HCT116 (cell line): Measurements from ENCODE around the gene MON2. TPM values are rescaled to one million over a fixed set of nuclear protein-coding genes. Genes with fewer than 3 reads are reported as not detected.
A peak's percentile ranks its signal among the peaks of the same experiment; 100 is the strongest.

Experiments used
- ATAC-seq: fragments of 200-7000 bp; cut with Tn5 transposase; 2 replicates; pipeline ENCODE4 v1.9.1; 2020; ENCODE audit warnings: mild to moderate bottlenecking, moderate library complexity
- BruUV-seq: library from RNA; stranded (reverse); fragments of 400-500 nt; replicated peaks from 2 replicates; lab custom pipeline; 2021; lab: Mats Ljungman, UMichigan
- CTCF ChIA-PET: fragments of 300-600 bp; sonication (Branson Sonifier 250); formaldehyde crosslinking; loops from one replicate; lab custom pipeline; 2021; ENCODE audit warnings: antibody characterized with exemption; lab: Charles Lee
- POLR2A ChIA-PET: fragments of 300-600, 350-600 bp; sonication (Branson Sonifier 250); formaldehyde crosslinking; loops from one replicate; lab custom pipeline; 2021; ENCODE audit warnings: antibody characterized with exemption; lab: Charles Lee
- RAD21 ChIA-PET, 2 experiments: fragments of 300-600 bp; sonication (Branson Sonifier 250); formaldehyde crosslinking; loops; one replicate each; lab custom pipeline; 2023; ENCODE audit warnings: low total read pairs in 2 of 2; ENCODE audit not compliant: uncharacterized antibody in 2 of 2, unreplicated experiment in 2 of 2, low non-redundant PET in 1 of 2; lab: Charles Lee
- DNase-seq: peaks from one replicate; pipeline ENCODE4 v3.0.0-alpha.2; 2010; ENCODE audit warnings: low read depth, low spot score
- H2AFZ ChIP-seq: fragments of 200-600 bp; shearing (Covaris generic), sonication (generic); 2 replicates; pipeline ENCODE4 v1.6.1; 2017; ENCODE audit warnings: low read depth, mixed run types, mixed read lengths, antibody characterized with exemption, low read length; ENCODE audit not compliant: poor library complexity, severe bottlenecking
- H3K27ac ChIP-seq: 2 replicates; pipeline ENCODE4 v1.5.1; 2012; ENCODE audit warnings: low read depth, low read length
- H3K27me3 ChIP-seq: fragments of 200-600 bp; sonication (generic); 2 replicates; pipeline ENCODE4 v1.6.1; 2016; ENCODE audit warnings: mixed run types, low read length, mixed read lengths; ENCODE audit not compliant: insufficient read depth
- H3K36me3 ChIP-seq, 2 experiments: fragments of 200-500 bp in 1 of 2; fragments of 200-600 bp in 1 of 2; sonication (Bioruptor generic) in 1 of 2; sonication (generic) in 1 of 2; 2 replicates each; pipeline versions ENCODE4 v1.5.1 to v1.6.1; 2014 to 2016; ENCODE audit warnings: low read length in 2 of 2, inconsistent platforms in 1 of 2, mixed read lengths in 1 of 2, mixed run types in 1 of 2; ENCODE audit not compliant: insufficient read depth in 2 of 2, control insufficient read depth in 1 of 2
- H3K4me1 ChIP-seq, 2 experiments: fragments of 200-600 bp in 1 of 2; sonication (generic) in 1 of 2; 2 replicates each; pipeline versions ENCODE4 v1.5.1 to v1.6.1; 2012 to 2017; ENCODE audit warnings: low read length in 2 of 2, inconsistent platforms in 1 of 2, mild to moderate bottlenecking in 1 of 2, mixed read lengths in 1 of 2, mixed run types in 1 of 2, moderate library complexity in 1 of 2; ENCODE audit not compliant: insufficient read depth in 2 of 2, control insufficient read depth in 1 of 2
- H3K4me2 ChIP-seq: fragments of 200-600 bp; sonication (generic); 2 replicates; pipeline ENCODE4 v1.6.1; 2017; ENCODE audit warnings: mixed run types, low read length, mixed read lengths
- H3K4me3 ChIP-seq, 2 experiments: fragments of 200-600 bp in 1 of 2; sonication (generic) in 1 of 2; replicated peaks in 1 of 2; 2 replicates each; pipeline ENCODE4 v1.5.1; 2011 to 2016; ENCODE audit warnings: low read length in 2 of 2, control low read depth in 1 of 2, low read depth in 1 of 2, mild to moderate bottlenecking in 1 of 2, mixed read lengths in 1 of 2, mixed run types in 1 of 2
- H3K79me2 ChIP-seq: fragments of 200-600 bp; sonication (generic); 2 replicates; pipeline ENCODE4 v1.6.1; 2017; ENCODE audit warnings: mild to moderate bottlenecking, mixed run types, low read length, moderate library complexity, mixed read lengths; ENCODE audit not compliant: insufficient read depth
- H3K9ac ChIP-seq: fragments of 200-600 bp; sonication (generic); 2 replicates; pipeline ENCODE4 v1.6.1; 2016; ENCODE audit warnings: low read length, mixed read lengths
- H3K9me2 ChIP-seq: fragments of 200-600 bp; sonication (generic), shearing (Covaris generic); 2 replicates; pipeline ENCODE4 v1.6.1; 2017; ENCODE audit warnings: mixed run types, mild to moderate bottlenecking, moderate library complexity; ENCODE audit not compliant: insufficient read depth
- H3K9me3 ChIP-seq, 2 experiments: fragments of 200-500 bp in 1 of 2; fragments of 200-600 bp in 1 of 2; sonication (Bioruptor generic) in 1 of 2; sonication (generic) in 1 of 2; 2 replicates each; pipeline ENCODE4 v1.6.1; 2014 to 2017; ENCODE audit warnings: low read length in 2 of 2, mixed read lengths in 2 of 2, inconsistent platforms in 1 of 2, low read depth in 1 of 2, mild to moderate bottlenecking in 1 of 2, mixed run types in 1 of 2, moderate library complexity in 1 of 2; ENCODE audit not compliant: control insufficient read depth in 1 of 2, insufficient read depth in 1 of 2
- H4K20me1 ChIP-seq: fragments of 200-600 bp; sonication (generic), shearing (Covaris generic); 2 replicates; pipeline ENCODE4 v1.6.1; 2017; ENCODE audit warnings: mixed run types, mild to moderate bottlenecking, moderate library complexity; ENCODE audit not compliant: insufficient read depth
- ATF3 ChIP-seq: IDR thresholded peaks from 2 replicates; pipeline ENCODE4 v1.6.1; 2012
- CBX3 ChIP-seq: IDR thresholded peaks from 2 replicates; pipeline ENCODE4 v1.6.1; 2012; ENCODE audit warnings: low read depth
- POLR2A ChIP-seq: IDR thresholded peaks from 2 replicates; pipeline ENCODE4 v1.7.0; 2011; ENCODE audit warnings: borderline replicate concordance; ENCODE audit not compliant: insufficient read depth, insufficient read length; ENCODE audit errors: extremely low read depth
- RAD21 ChIP-seq: IDR thresholded peaks from 2 replicates; pipeline ENCODE4 v1.6.1; 2012; ENCODE audit warnings: low read depth, mild to moderate bottlenecking
- SRF ChIP-seq: IDR thresholded peaks from 2 replicates; pipeline ENCODE4 v1.6.1; 2012; ENCODE audit warnings: low read depth
- TCF7L2 ChIP-seq: IDR thresholded peaks from 2 replicates; pipeline ENCODE4 v1.7.0; 2011; ENCODE audit warnings: borderline replicate concordance, inconsistent platforms; ENCODE audit not compliant: insufficient read depth, insufficient read length; ENCODE audit errors: extremely low read depth
- intact Hi-C: fragments of 100-400 bp; cut with micrococcal nuclease; formaldehyde crosslinking; loops from 2 replicates; pipeline ENCODE4 v1.10.0; 2022
- total RNA-seq: library from RNA; stranded (reverse); gene quantifications from one replicate; pipeline ENCODE4 v1.2.1, GENCODE V29; 2021; ENCODE audit not compliant: unreplicated experiment
- TF ChIP-seq, protein P1 (sequence below): IDR thresholded peaks from 2 replicates; pipeline ENCODE4 v1.6.1; 2011; ENCODE audit warnings: mild to moderate bottlenecking, low read length, moderate library complexity; ENCODE audit not compliant: insufficient replicate concordance; ENCODE audit errors: extremely low read depth

MON2 gene
- total RNA-seq, 1 experiment from 2014 or later, result 30.7 TPM

GRCh38 chr12:62472472-62472871 lies 5.8 kb downstream of the MON2 start:
- RAD21 ChIA-PET, result no interaction called here
- CTCF ChIA-PET, result no interaction called here
- H3K9me2 ChIP-seq, result no peaks in the 10 kb centered on the region
- POLR2A ChIA-PET, result no interaction called here
- no peaks in the 10 kb centered on the region for H3K9me3 ChIP-seq
- H3K9ac ChIP-seq, result no peak overlapping the region
- H2AFZ ChIP-seq, result no peak overlapping the region
- no peaks in the 10 kb centered on the region for H3K27me3 ChIP-seq
- no peak overlapping the region for H3K27ac ChIP-seq
- H3K4me1 ChIP-seq, result peaks cover 0 to 4% of the 10 kb centered on the region in 2 experiments; a peak in 1 of 4 replicates
- H3K4me3 ChIP-seq, result no peak overlapping the region
- H4K20me1 ChIP-seq, result no peaks in the 10 kb centered on the region
- intact Hi-C loops, result no loop called here
- no peaks in the 10 kb centered on the region for H3K36me3 ChIP-seq
- H3K4me2 ChIP-seq, result no peak overlapping the region
- TF ChIP-seq TCF7L2, result no peak
- peak; percentile 14; the same call in 1 of the 2 replicates for TF ChIP-seq RAD21
- TF ChIP-seq, all 23 proteins: peak for 1
- peak; percentile 55; the same call in 1 of the 2 replicates for ATAC-seq
- H3K79me2 ChIP-seq, result peaks cover 90% of the 10 kb centered on the region
- BruUV-seq, result no TSS peak
- DNase-seq, result no peak

DNA sequence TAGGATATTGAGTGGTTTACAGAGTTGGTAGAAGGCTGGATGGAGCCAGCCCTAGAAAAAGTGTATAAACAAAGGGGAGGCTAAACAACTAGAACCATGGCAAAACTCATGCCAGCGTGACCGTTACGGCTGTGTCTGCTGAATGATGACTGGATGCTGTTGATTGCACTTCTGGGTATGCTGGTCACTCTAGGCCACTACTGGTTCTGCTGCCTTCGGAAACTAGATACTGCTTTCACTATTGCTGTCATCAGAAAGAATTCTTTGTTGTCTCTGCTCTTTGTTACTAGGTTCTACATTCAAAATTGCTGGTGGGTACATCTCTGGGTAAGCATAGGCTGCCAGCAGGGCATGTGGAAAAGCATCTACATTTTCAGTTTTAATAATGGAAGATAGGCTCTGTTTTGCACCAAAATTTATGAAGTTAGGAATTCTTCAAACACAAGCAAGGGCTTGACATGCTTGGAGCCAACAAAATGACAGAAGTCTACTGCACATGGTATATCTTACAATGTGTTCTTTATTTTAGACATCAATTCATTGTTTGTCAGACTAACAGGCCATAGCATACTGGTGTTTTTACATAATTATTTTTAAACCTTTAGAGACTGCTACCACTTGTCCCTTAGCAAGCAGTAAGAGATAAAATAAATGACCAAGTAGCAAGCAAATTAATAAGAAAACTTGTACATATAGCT lies 15.4 kb downstream of the MON2 start:
- Histone ChIP-seq H3K9ac (no peak overlapping the region), H3K27me3 (no peaks in the 10 kb centered on the region), H3K36me3 (no peaks in the 10 kb centered on the region), H2AFZ (no peak overlapping the region), H3K4me1 (peaks cover 0 to 7% of the 10 kb centered on the region in 2 experiments; a peak in 2 of 4 replicates), H3K9me2 (no peaks in the 10 kb centered on the region), H3K4me2 (no peak overlapping the region), H3K79me2 (peaks cover 55% of the 10 kb centered on the region), H3K9me3 (no peaks in the 10 kb centered on the region), H3K4me3 (no peak overlapping the region), H3K27ac (no peak overlapping the region), H4K20me1 (no peaks in the 10 kb centered on the region)
- DNase-seq (no peak), ATAC-seq (no peak)
- RAD21 ChIA-PET, result no interaction called here
- TF ChIP-seq, protein P1, sequence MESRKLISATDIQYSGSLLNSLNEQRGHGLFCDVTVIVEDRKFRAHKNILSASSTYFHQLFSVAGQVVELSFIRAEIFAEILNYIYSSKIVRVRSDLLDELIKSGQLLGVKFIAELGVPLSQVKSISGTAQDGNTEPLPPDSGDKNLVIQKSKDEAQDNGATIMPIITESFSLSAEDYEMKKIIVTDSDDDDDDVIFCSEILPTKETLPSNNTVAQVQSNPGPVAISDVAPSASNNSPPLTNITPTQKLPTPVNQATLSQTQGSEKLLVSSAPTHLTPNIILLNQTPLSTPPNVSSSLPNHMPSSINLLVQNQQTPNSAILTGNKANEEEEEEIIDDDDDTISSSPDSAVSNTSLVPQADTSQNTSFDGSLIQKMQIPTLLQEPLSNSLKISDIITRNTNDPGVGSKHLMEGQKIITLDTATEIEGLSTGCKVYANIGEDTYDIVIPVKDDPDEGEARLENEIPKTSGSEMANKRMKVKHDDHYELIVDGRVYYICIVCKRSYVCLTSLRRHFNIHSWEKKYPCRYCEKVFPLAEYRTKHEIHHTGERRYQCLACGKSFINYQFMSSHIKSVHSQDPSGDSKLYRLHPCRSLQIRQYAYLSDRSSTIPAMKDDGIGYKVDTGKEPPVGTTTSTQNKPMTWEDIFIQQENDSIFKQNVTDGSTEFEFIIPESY, result no peak
- TF ChIP-seq POLR2A, result no peak
- no peak for TF ChIP-seq CBX3
- no peak for TF ChIP-seq ATF3
- TF ChIP-seq SRF, result no peak
- CTCF ChIA-PET, result no interaction called here
- POLR2A ChIA-PET, result no interaction called here
- BruUV-seq, result no TSS peak
- intact Hi-C loops, result no loop called here
